Neural crest cell (in vitro differentiated cells): ENCODE data around the gene RWDD3. TPM values are rescaled to one million over a fixed set of nuclear protein-coding genes. Genes with fewer than 3 reads are reported as not detected.

ENCODE experiments used
- DNase-seq: peaks from one replicate; pipeline ENCODE4 v3.0.0; 2021; ENCODE audit warnings: low read depth, mixed read lengths, low spot score
- H3K27ac Mint-ChIP-seq: one replicate; pipeline ENCODE4 v1.8.0; 2021; ENCODE audit warnings: mild to moderate bottlenecking, mixed read lengths; ENCODE audit not compliant: unreplicated experiment
- H3K27me3 Mint-ChIP-seq: 2 replicates; pipeline ENCODE4 v1.8.0; 2021; ENCODE audit warnings: low read depth, mild to moderate bottlenecking, mixed read lengths
- H3K36me3 Mint-ChIP-seq: 2 replicates; pipeline ENCODE4 v1.8.0; 2021; ENCODE audit warnings: low read depth, mild to moderate bottlenecking, mixed read lengths
- H3K4me1 Mint-ChIP-seq: 2 replicates; pipeline ENCODE4 v1.8.0; 2021; ENCODE audit warnings: mixed read lengths
- H3K4me3 Mint-ChIP-seq: one replicate; pipeline ENCODE4 v1.8.0; 2021; ENCODE audit warnings: mild to moderate bottlenecking, mixed read lengths
- H3K9me3 Mint-ChIP-seq: 2 replicates; pipeline ENCODE4 v1.8.0; 2021; ENCODE audit warnings: mixed read lengths
- total RNA-seq: library from RNA; stranded (reverse); gene quantifications from 2 replicates; pipeline ENCODE4 v1.2.1, GENCODE V29; 2021
- TF ChIP-seq, protein P1 (sequence below): fragments of 200-600 bp; sonication (generic); conservative IDR thresholded peaks from 2 replicates; pipeline ENCODE4 v1.5.0; 2021; ENCODE audit warnings: antibody characterized with exemption, mild to moderate bottlenecking

The RWDD3 gene
- total RNA-seq, 1 donor from 2014 or later = 18.9 TPM

DNA sequence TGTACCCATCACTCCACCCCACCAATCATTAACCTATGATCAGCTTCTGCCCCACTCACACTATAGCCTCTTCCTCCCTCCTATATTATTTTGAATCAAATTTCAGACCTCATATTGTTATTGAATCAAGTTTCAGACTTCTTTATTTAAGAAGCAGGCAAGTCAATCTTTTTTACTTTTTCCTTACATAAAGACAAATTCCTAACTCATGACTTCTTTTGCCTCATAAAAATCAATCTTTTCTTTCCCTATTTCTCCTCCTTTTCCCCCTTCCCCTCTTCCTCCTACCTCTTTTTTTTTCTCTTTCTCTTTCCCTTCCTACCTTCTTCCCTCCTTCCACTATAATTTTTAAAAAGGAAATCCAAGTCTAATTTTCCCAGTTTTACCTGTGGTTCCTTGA is 4.3 kb upstream of the RWDD3 start:
- no peaks in the 10 kb centered on the region for H3K9me3 Mint-ChIP-seq
- H3K4me1 Mint-ChIP-seq = peaks cover 21% of the 10 kb centered on the region
- no peak overlapping the region for H3K4me3 Mint-ChIP-seq

GRCh38 chr1:95230256-95230655 is 3.8 kb upstream of the RWDD3 start:
- Mint-ChIP-seq H3K27ac (no peak overlapping the region), H3K4me3 (no peak overlapping the region), H3K36me3 (no peaks in the 10 kb centered on the region), H3K27me3 (peaks cover 2% of the 10 kb centered on the region), H3K9me3 (no peaks in the 10 kb centered on the region), H3K4me1 (peaks cover 23% of the 10 kb centered on the region)
- DNase-seq = no peak
- TF ChIP-seq, protein P1, sequence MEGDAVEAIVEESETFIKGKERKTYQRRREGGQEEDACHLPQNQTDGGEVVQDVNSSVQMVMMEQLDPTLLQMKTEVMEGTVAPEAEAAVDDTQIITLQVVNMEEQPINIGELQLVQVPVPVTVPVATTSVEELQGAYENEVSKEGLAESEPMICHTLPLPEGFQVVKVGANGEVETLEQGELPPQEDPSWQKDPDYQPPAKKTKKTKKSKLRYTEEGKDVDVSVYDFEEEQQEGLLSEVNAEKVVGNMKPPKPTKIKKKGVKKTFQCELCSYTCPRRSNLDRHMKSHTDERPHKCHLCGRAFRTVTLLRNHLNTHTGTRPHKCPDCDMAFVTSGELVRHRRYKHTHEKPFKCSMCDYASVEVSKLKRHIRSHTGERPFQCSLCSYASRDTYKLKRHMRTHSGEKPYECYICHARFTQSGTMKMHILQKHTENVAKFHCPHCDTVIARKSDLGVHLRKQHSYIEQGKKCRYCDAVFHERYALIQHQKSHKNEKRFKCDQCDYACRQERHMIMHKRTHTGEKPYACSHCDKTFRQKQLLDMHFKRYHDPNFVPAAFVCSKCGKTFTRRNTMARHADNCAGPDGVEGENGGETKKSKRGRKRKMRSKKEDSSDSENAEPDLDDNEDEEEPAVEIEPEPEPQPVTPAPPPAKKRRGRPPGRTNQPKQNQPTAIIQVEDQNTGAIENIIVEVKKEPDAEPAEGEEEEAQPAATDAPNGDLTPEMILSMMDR = no peak

More for the DNA sequence above, 4.3 kb upstream of the RWDD3 start:
- no peak for DNase-seq
- TF ChIP-seq, protein P1 = no peak
- H3K27me3 Mint-ChIP-seq = peaks cover 2% of the 10 kb centered on the region
- no peak overlapping the region for H3K27ac Mint-ChIP-seq
- H3K36me3 Mint-ChIP-seq = no peaks in the 10 kb centered on the region

DNA sequence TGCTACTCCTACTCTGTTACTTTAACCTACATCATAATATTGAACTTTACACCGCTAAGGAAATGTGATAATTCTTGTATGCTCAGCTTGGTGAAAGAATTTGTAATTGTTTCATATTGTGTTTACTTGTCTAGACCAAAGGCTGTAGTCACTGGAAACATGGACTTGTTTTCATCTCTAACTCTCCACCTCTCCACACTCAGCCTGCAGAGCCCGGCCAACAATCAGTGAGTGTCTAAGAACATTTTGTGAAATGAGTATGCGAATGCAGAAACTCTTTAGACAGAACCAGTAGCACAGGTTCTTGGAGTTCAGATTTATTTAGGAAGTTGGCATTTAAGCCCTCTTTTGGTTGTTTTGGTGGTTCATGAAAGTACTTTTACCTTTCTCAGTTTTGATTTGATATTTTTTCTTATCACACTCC is 3.2 kb upstream of the RWDD3 start:
- no peaks in the 10 kb centered on the region for H3K9me3 Mint-ChIP-seq
- DNase-seq = no peak
- H3K4me3 Mint-ChIP-seq = no peak overlapping the region
- TF ChIP-seq, protein P1 = no peak
- H3K27me3 Mint-ChIP-seq = peaks cover 2% of the 10 kb centered on the region
- H3K36me3 Mint-ChIP-seq = peaks cover 2% of the 10 kb centered on the region
- no peak overlapping the region for H3K27ac Mint-ChIP-seq
- H3K4me1 Mint-ChIP-seq = peaks cover 25% of the 10 kb centered on the region

DNA sequence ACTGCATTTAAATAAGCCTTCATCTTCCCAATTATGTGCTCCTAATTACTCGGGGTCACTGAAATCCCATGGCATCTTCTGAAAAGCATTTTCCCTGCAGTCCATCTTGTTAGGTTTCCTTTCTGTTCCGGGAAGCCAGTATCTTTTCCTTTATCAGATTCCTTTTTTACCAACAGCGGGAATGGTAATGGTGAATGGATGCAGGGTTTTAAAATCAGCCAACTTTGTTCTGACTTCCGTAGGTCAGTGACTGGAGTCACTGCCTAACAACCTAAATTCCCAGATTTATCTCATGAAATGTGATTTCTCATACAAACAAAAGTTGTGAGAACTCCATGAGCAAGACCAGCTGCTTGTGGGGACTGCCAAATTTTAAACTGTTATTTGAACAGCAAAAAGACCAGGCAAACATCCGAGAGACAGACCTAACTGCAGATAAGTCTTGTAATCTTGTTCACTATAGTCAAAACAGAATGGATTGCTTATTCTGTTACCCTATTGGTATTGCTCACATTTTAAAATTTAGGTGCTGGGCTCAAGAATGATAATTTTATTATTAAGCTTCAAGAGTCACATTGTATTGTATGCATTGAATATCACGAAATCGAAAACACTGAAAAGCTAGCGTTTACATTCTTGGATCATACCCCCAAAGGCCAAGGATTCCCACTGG is 1.2 kb upstream of the RWDD3 start:
- TF ChIP-seq, protein P1 = no peak
- Mint-ChIP-seq H3K27me3 (peaks cover 2% of the 10 kb centered on the region), H3K4me1 (peaks cover 30% of the 10 kb centered on the region), H3K27ac (no peak overlapping the region), H3K9me3 (no peaks in the 10 kb centered on the region), H3K36me3 (peaks cover 8% of the 10 kb centered on the region), H3K4me3 (peak overlapping the region; percentile 93)
- DNase-seq = no peak

- H3K27ac Mint-ChIP-seq = peak overlapping the region; percentile 68
- H3K9me3 Mint-ChIP-seq = no peaks in the 10 kb centered on the region
These were observed 682 bp upstream of the RWDD3 start for GRCh38 chr1:95233319-95233736.

More at GRCh38 chr1:95233319-95233736, 682 bp upstream of the RWDD3 start:
- no peak for DNase-seq
- H3K4me3 Mint-ChIP-seq = peak overlapping the region; percentile 93
- H3K4me1 Mint-ChIP-seq = peaks cover 32% of the 10 kb centered on the region
- H3K27me3 Mint-ChIP-seq = peaks cover 2% of the 10 kb centered on the region
- peaks cover 9% of the 10 kb centered on the region for H3K36me3 Mint-ChIP-seq
- TF ChIP-seq, protein P1 = no peak
